NCI-H2107 treated with DMSO at 0.1 percent for 48 hours (cell line): ENCODE results near the gene VEPH1.

ENCODE experiments used
- DNase-seq: peaks from one replicate; lab custom pipeline; 2025; ENCODE audit not compliant: unreplicated experiment; lab: John Stamatoyannopoulos, UW

The VEPH1 gene

DNA sequence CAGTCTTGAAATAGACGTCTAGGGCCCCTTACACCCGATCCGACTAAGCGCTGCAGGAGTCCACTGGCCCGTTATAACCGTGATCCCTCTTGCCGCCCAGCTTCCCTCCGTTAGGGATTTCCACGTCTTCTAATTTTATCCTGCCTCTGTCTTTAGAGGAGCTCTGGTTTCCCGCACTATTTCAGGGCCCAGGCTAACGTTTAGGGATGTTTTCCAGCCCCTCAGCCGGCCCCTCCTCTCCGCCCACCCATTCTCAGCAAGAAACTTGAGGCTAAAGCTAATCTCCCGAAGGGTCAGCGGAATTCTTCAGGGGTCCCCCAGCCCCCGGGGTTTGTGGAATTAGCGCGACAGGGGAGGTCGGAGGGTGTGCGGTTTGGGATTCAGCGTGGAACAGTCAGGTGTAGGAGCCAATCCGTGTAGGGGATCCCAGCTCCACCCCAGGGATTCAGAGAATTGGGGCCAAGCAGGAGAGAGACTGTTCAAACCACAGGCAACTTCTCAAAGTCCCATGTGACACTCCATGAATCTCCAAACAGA lies 65.0 kb downstream of the VEPH1 start:
- no peak for DNase-seq

DNA sequence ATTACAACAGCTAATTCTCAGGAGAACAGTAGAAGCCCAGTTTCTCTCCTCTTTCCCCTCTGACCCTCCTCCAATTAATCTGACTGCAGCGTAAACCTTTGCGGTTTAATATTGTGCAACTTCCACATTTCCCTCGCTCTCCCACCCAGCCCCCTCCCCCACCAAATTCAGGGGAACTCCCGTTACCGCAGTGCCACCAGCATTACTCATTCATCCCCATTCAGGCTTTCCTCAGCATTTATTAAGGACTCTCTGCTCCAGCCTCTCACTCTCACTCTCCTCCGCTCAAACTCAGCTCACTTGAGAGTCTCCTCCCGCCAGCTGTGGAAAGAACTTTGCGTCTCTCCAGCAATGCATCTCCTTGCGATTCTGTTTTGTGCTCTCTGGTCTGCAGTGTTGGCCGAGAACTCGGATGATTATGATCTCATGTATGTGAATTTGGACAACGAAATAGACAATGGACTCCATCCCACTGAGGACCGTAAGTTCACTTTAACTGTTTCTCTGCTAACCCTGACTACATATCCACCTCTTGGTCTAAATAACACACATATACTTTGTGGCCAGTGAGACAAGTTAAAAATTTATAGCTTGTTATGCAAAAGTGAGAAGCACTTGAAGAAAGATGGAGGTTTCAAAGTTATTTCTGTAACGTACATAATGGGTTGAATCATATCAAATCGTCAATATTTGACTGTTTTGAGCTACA lies 66.5 kb downstream of the VEPH1 start, which contains the start of gene PTX3:
Gene PTX3, plus strand, starts transcription at position 268 of the 709 bp plus-strand sequence. Its CDS starts 84 bp downstream, at position 352.
- no peak for DNase-seq

DNA sequence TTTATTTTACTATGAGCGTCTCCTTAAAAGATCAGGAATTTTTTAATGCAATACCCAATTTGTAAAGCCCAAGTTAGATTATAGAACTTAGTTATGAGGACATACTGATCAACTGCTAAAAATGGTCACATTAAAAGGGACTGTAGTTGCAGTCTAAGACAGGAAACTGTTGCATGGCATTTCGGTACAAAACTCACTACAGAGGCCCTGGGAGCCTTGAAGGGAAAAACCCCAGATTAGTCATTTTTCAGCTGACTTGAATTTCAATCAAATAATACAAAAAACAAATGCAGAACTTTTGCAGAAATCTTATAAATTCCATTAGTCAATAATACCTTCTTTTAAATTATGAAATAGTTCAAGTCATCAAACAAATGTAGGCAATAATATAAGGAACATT lies 73.5 kb downstream of the VEPH1 start:
- no peak for DNase-seq

DNA sequence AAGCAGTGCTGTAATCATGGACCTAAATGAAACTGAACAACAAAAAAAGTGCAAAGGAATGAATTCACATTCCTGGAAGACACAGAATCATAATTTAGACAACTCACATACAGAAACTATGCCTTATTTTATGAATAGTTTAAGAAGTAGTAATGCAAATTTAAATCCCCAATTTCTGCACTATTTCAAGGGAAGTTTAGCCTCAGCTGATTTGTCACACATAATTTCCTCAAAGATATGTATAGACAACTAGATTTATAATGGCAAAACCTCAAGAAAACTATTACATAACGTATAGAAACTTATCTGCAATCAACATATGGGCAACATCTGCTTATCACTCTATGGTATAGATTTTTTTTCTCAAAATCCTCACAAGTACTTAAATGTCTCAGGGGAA lies 74.4 kb downstream of the VEPH1 start:
- no peak for DNase-seq

DNA sequence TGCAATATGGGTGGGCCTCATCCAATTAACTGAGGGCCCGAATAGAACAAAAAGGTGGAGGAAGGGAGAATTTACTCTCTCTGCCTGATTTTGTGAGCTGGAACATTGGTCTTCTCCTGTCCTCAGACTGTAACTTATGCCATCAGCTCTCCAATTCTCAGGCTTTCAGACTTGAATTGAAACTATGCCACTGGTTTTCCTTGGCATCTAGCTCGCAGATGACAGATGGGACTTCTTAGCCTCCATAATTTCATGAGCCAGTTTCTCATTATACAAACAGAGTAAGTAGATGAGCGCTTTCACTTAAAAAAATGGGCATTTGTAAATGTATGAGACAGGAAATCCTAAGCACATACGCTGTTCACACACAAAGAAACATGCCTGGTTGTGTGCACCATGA lies 75.3 kb downstream of the VEPH1 start:
- no peak for DNase-seq

DNA sequence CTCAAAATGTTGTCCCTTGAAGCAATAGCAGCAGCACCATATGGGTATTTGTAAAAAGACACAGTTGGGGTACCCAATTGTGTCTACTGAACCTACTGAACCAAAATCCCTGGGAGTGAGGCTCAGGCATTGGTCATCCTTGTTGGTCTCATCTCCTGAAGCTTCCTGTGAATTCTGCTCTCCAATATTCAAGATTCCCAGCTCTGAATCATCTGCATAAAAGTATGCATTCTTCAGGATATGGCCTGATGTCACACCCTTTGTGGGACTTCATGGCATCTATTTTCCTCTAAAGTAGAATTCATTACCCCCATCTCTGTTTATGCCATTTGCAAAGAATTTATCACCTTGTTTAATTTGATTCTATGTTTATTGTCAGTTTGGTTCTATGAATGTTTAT lies 79.9 kb downstream of the VEPH1 start:
- no peak for DNase-seq

DNA sequence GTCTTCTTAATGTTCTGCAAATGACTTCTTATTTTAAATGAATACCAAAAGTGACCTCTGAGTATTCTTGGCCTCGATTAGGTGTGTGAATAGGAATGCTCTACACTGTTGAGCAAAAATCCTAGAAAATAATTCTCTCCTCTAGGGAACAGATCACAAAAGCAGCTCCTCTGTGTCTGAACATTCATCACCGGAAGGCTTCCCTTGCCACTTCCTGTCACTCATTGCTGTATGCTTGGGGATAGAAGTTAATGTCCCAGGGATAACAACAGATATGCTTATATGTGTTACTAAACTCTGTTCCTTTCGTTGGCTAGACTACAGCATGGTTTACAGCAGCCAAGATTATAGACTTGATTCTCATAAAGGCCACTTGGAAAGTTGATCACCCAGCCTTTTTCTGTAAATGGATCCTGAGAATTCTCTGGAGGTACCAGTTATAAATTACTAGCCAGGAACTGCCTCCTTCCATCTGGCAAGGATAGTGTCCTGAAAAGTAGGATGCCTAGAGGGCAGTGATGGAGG lies 82.5 kb downstream of the VEPH1 start:
- no peak for DNase-seq

DNA sequence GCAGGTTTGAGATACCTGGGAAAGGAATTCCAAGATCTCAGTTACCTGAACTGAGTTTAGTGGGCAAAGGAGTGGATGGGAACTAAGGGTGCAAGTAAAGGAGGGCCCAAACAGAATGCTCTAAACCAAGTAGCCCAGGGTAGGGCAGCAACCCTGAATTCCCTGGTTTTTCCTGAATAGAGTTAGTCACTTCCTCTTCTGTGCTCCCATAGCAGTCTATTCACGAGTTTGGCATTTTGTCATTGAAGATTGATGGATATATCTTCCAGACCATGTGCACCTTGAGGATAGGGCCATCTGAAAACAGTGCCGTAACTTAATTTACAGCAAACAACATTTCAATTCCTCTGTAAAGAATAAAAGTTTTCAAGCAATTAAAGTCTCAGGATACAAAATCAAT lies 85.1 kb downstream of the VEPH1 start:
- no peak for DNase-seq

DNA sequence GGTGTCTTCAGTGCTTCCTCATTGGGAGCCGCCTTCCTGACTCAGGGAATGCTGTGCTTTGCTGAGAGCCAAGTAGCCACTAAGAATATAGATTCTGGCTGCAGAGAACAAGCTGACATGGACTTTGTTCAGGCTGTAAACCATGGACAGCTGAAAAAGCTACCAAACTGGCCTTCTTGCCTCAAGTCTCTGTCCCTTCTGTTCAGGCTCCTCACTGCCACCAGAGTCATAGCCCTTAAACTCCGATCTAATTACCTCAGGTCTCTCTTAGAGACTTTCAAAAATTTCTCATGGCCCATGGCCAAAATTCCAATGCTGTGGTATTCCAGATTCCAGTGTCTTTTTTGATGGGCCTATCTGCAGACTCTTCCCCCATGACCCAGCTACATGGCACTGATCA lies 86.0 kb downstream of the VEPH1 start:
- DNase-seq, result no peak

DNA sequence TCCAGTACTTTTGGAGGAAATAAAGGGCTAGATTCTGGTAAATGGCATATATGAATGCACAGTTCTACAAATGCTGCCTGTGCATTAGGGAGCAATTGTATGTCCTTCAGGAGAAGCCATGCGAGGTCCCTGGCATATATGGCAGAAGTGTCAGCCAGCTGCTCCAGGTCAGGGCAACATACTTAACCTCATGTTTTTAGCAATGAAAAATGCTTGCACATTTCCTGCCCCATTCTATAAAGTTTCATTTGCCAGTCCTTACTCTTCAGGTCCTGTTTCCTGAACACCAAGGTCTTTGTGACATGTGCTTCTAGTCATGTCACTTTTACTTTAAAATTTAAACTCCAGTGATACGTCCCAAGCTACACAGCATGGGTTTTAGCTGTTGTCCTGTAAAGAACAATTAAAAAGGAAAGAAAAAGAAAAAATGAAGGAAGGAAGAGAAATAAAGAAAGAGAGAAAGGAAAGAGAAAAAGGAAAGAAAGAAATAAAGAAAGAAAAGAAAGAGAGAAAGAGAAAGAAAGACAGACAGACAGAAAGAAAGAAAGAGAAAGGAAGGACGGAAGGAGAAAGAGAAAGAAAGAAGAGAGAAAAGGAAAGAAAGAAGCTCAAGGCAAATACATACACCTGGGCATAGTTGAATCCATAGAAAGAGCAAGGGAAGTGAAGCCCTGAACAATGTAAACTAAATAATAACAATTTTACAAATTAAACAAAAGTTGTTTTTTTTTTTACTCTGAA lies 86.7 kb downstream of the VEPH1 start:
- DNase-seq, result no peak

DNA sequence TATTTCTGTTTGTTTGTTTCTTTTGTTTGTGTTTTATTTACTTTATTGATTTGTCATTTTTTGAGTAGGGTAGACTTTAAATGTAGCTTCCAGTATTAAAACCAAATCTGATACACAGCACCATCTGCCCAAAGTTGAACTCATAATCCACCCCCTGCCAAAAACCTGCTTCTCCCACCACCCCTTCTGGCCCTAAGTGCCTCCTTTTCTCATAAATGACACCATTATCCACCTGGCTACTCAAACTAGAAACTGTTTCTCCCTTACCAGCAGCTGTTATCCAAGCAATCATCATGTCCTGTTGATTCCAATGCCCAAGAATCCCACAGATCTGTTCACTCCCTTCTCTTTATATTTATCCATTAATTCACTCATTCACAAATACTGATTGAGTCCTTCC lies 88.4 kb downstream of the VEPH1 start:
- no peak for DNase-seq

DNA sequence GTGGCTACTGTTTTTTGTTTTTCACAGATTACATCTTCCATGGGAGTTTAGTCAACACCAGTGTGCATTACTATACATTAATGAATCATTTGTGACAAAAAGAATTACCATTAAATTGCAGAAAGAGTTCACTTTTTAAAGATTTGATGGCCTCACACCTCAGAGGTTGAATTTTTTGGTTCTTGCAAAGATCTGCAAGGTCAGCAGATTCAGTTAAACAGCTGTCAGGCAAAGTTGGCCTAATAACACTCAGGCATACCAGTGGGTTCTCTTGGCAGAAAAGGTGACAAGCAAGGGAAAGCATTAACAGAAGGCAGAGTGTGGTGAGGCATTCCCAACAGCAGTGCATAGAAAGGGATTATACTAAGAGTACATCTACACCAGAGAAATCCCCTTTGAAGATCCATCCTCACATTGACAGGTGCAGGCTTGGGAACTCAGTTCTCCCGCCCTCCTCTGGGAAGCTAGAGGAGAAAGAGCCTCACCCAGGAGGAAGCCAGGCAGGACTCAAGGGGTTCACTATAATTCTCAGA lies 90.8 kb downstream of the VEPH1 start:
- DNase-seq, result no peak

DNA sequence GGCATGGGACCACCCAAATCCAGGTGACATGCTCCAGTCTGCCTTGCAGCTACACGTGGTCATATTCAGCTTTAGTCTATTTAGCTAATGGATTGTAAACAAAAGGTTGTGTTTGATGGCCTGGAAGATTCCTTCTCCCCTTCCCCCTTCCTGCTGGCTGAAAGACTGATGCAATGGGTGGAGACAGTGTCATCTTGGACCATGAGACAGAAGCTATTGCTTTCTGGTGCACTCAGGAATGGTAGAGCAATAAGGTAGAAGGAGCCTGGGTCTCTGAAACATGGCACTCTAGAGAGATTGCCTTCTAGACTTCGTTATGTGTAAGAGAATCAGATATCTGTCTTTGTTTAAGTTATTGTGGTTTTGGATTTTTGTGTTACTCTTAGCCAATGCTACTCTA lies 92.3 kb downstream of the VEPH1 start:
- no peak for DNase-seq

DNA sequence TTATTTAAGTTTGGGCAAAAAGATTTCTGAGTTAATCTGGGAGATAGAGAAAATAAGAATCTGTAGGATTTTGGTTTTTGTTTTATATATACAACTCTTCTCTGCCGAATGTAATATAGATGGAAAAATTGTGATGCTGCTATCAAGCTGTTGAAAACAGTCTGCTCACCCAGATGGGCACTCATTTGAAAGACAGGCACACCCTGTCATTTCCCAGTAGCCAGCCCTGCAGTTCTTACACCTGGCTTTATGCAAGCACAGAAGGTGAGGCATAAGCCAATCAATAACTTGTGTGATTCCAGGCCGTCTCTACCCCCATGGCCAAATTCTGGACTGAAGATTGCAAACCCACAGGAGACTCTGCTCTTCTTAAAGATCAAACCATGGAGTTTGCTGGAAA lies 93.7 kb downstream of the VEPH1 start:
- DNase-seq, result no peak

DNA sequence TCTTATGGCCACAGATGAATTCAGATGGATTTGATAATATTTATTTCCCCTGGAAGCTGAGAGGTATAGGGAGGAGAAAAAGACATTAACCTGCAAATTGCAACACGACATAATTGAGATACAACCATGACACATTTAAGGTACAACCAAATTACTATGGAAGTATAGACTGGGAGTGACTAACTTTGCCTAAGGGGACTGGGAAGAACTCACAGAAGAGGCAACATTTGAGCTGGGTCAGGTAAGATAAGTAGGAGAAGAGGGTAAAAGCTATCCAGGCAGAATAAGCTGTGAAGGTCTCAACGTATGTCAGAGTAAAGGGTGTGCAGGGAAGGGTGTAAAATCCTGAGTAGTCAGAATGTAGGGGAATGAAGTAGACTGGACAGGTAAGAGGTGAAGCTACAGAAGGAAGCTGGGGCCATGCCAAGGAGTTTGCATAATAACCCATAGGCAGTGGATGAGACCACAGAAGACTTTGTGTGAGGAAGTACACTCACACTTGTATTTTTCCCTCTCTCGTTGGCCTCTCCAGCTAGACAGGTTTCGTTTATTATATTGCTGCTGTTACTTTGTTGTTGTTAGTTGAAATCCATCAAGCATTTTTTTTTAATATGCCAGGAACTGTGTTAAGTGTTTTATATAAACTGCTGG lies 94.6 kb downstream of the VEPH1 start:
- DNase-seq, result no peak

DNA sequence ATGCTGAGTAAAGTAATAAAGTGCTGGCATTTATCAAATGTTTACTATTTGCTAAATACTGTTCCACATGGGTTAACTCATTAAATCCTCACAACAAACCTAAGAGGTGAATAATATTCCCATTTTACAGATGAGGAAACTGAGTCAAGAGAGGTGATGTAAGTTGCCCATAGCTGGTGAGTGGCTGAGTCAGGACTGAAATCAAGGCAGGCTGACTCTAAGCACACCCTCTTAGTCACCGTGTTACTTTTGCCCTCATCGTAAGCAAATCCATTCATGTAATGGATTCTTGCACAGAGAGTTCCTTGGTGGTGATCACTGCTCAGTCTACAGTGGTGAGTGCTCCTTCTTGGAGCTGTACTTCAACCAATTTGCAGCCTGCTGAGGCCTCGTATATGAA lies 95.4 kb downstream of the VEPH1 start:
- DNase-seq, result no peak

DNA sequence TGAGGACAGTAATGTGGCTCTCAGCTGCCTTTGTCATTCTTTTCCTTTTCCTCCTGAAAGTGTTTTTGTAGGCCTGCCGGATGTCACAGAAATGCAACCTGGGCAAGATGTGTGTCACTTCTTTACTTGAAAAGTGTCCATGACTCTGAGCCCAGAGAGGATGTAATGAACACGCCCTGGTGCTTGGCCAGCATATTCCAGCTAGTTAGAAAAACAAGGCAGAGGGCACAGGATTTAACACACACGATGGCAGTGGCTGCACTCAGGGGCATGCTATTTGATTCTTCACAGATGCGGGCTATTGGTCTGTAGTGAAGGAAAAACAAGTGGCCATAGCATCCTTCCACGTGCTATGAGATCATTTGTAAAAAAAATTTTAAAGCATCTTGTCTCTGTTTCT lies 96.8 kb downstream of the VEPH1 start:
- no peak for DNase-seq

DNA sequence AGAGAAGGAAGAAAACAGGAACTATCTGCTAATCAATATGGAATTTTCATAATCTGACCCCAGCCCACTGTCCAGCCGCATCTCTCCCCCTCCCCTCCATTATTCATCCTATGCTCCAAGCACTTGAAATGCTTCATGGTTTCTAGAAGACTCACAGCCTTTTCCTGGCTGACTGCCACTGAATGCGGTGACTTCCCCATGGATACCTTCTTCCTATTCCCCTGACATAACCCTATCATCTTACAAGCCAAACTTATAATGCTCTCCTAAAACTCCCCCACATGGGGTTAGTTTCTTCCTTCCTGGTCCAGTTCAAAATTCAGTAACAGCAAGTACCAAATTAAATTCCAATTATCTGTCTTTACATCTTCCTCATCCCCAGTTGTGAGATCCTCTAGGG lies 97.8 kb downstream of the VEPH1 start:
- no peak for DNase-seq

DNA sequence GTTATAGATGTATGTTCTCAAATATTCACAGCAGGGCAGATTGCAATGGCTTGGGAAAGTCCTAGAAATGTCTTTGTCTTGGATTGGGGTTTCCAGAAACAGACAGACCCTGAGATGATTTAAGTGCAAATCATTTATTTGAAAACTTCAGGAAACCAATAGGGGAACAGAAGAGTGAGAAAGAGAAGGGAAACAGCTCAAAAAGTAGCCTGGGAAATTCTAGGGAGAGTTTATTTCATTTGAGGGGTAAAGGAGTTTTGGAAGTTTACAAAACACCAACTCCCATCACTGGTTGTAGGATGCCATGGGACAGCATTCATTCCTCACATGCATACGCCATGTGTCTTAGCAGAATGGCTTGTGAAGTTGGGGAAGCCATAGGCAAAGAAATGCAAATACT lies 98.8 kb downstream of the VEPH1 start:
- DNase-seq, result no peak

DNA sequence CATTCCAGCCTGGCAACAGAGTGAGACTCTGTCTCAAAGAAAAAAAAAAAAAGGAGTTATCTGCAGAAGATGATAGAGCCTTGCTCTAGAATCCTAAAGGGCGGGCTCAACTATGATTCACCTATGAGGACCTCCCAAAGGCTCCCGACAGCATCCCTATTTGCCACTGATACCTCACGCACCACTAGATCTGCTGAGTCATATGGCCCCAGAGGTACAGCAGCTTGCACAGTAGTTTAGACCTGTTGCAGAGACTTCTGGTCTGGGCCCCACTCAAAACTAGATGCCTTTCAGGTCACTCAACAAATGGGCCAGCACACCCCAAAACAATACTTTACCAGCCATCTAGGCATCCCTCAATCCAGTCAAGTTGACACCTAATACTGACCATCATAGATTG lies 104.6 kb downstream of the VEPH1 start:
- DNase-seq, result no peak

DNA sequence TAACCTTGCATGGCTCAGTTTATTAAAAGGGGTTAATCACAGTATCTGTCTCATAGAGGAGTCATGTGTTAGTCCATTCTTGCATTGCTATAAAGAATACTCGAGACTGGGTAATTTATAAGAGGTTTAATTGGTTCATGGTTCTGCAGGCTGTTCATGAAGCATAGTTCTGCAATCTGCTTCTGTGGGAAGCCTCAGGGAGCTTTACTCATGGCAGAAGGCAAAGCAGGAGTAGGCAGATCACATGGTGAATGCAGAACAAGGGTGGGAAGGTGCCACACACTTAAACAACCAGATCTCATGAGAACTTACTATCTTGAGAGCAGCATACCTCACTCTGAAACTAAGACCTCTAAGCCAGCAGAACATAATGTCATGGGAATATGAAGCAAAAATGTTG lies 108.8 kb downstream of the VEPH1 start:
- DNase-seq, result no peak
